ENCODE data around the gene LRIT2.
A peak's percentile ranks its signal among the peaks of the same experiment; 100 is the strongest.

Gene LRIT2

GRCh38 chr10:84238909-84239308 is 13.6 kb upstream of the LRIT2 start:
- no peak for DNase-seq

GRCh38 chr10:84237199-84238051 is 12.1 kb upstream of the LRIT2 start:
- no peak for DNase-seq

GRCh38 chr10:84236807-84237198 is 11.5 kb upstream of the LRIT2 start:
- DNase-seq = no peak

GRCh38 chr10:84235096-84235495 is 9.8 kb upstream of the LRIT2 start:
- DNase-seq = no peak

GRCh38 chr10:84234479-84234878 is 9.1 kb upstream of the LRIT2 start:
- DNase-seq = no peak

GRCh38 chr10:84233940-84234339 is 8.6 kb upstream of the LRIT2 start:
- no peak for DNase-seq

GRCh38 chr10:84232376-84232775 is 7.0 kb upstream of the LRIT2 start:
- DNase-seq = no peak

GRCh38 chr10:84230359-84230758 is 5.0 kb upstream of the LRIT2 start:
- DNase-seq = no peak

GRCh38 chr10:84227810-84228209 is 2.5 kb upstream of the LRIT2 start:
- DNase-seq = no peak

GRCh38 chr10:84226616-84227015 is 1.3 kb upstream of the LRIT2 start:
- DNase-seq = no peak

- no peak for DNase-seq
These were observed 824 bp downstream of the LRIT2 start for GRCh38 chr10:84224411-84225028.

GRCh38 chr10:84221916-84222315 is 3.4 kb downstream of the LRIT2 start:
- no peak for DNase-seq

- no peak for DNase-seq
These were observed 7.6 kb downstream of the LRIT2 start for GRCh38 chr10:84217746-84218145.

- no peak for DNase-seq
These were observed 8.5 kb downstream of the LRIT2 start for GRCh38 chr10:84216834-84217233.

GRCh38 chr10:84214612-84215235 is 10.6 kb downstream of the LRIT2 start:
- DNase-seq = no peak

GRCh38 chr10:84214046-84214572 is 11.2 kb downstream of the LRIT2 start:
- DNase-seq = no peak

GRCh38 chr10:84213076-84213475 is 12.3 kb downstream of the LRIT2 start:
- DNase-seq = no peak

GRCh38 chr10:84212014-84212413 is 13.3 kb downstream of the LRIT2 start:
- DNase-seq = no peak

GRCh38 chr10:84211566-84211965 is 13.8 kb downstream of the LRIT2 start:
- DNase-seq = no peak

- no peak for DNase-seq
These were observed 17.3 kb downstream of the LRIT2 start for GRCh38 chr10:84208023-84208422.

GRCh38 chr10:84205853-84206525 is 19.4 kb downstream of the LRIT2 start:
- no peak for DNase-seq

- peak; percentile 1 for DNase-seq
These were observed 20.1 kb downstream of the LRIT2 start for GRCh38 chr10:84205049-84205852.

Data from NCI-H1092 (cell line).